Activated CD4-positive, alpha-beta T cell treated with anti-CD3 and anti-CD28 coated beads, Interleukin-2, amount 10 ng/mL, durations not matched to agents 7 days and 5 days (primary cell): ENCODE results near the gene HDAC10. TPM values are rescaled to one million over a fixed set of nuclear protein-coding genes. Genes with fewer than 3 reads are reported as not detected.

Experiments
- CTCF ChIA-PET: fragments of 350-600 bp; sonication (Branson Sonifier 250); formaldehyde crosslinking; loops from one replicate; lab custom pipeline; 2021; ENCODE audit warnings: antibody characterized with exemption; lab: Charles Lee
- POLR2A ChIA-PET: fragments of 350-600 bp; sonication (Branson Sonifier 250); formaldehyde crosslinking; loops from one replicate; lab custom pipeline; 2021; ENCODE audit warnings: antibody characterized with exemption; lab: Charles Lee
- DNase-seq: peaks from one replicate; pipeline ENCODE4 v3.0.0-alpha.2; 2020
- H3K27ac Mint-ChIP-seq: one replicate; pipeline ENCODE4 v1.8.0; 2021; ENCODE audit warnings: mild to moderate bottlenecking, moderate library complexity, mixed read lengths
- H3K27me3 Mint-ChIP-seq: one replicate; pipeline ENCODE4 v1.8.0; 2021; ENCODE audit warnings: mixed read lengths
- H3K36me3 Mint-ChIP-seq: one replicate; pipeline ENCODE4 v1.8.0; 2021; ENCODE audit warnings: low read depth, mixed read lengths
- H3K4me1 Mint-ChIP-seq: one replicate; pipeline ENCODE4 v1.8.0; 2021; ENCODE audit warnings: mixed read lengths
- H3K4me3 Mint-ChIP-seq: one replicate; pipeline ENCODE4 v1.8.0; 2021; ENCODE audit warnings: mild to moderate bottlenecking, moderate library complexity, mixed read lengths
- H3K9me3 Mint-ChIP-seq: one replicate; pipeline ENCODE4 v1.8.0; 2021; ENCODE audit warnings: mixed read lengths
- total RNA-seq, 2 experiments: library from RNA; stranded (reverse); gene quantifications; one replicate each; pipeline ENCODE4 v1.2.3, GENCODE V29; 2021

HDAC10 gene, protein sequence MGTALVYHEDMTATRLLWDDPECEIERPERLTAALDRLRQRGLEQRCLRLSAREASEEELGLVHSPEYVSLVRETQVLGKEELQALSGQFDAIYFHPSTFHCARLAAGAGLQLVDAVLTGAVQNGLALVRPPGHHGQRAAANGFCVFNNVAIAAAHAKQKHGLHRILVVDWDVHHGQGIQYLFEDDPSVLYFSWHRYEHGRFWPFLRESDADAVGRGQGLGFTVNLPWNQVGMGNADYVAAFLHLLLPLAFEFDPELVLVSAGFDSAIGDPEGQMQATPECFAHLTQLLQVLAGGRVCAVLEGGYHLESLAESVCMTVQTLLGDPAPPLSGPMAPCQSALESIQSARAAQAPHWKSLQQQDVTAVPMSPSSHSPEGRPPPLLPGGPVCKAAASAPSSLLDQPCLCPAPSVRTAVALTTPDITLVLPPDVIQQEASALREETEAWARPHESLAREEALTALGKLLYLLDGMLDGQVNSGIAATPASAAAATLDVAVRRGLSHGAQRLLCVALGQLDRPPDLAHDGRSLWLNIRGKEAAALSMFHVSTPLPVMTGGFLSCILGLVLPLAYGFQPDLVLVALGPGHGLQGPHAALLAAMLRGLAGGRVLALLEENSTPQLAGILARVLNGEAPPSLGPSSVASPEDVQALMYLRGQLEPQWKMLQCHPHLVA
- total RNA-seq = 10 to 100 TPM; 68.3 to 93.6 TPM

DNA sequence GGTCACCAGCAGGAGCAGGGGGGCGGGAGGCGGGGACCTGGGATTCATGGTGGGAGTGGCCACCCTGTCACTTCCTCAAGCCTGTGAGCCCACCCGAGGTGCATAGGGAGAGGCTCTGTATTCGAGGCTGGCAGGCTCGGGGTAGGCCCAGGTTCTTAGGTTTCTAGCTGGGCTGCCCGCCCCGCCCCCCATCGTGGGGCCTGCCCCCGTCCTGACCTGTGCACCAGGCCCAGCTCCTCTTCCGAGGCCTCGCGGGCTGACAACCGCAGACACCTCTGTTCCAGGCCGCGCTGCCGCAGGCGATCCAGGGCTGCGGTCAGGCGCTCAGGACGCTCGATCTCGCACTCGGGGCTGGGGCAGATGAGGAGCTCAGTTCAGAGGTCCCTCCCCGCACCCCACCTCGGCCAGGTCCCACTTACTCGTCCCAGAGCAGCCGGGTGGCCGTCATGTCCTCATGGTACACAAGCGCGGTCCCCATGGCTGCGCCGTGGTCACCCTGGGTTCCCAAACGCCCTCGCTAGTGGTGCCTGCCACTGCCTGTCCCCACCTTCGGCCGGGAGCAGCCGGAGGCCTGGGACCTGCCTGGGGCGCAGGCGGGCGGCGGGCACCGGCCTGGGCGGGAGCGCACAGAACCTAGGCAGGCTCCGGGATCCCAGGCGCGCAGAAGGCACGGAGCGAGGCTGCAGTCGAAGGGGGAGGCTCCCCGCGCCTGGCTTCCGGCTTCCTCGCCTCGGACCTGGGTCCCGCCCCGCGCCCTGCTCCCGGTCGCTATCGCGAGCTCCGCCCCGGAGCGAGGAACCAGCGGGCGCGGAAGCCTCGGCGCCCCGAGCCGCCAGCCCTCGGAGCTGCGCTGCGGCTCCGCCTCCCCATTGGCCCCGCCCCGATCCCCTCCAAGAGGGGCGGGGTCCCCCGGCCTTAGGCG is at the start of gene HDAC10:
Gene HDAC10 (minus strand): TSS at position 711 of the 922 bp plus-strand sequence. CDS start 233 bp downstream, at position 478.
- Mint-ChIP-seq H3K9me3 (no peaks in the 10 kb centered on the region), H3K36me3 (peaks cover 7% of the 10 kb centered on the region), H3K27me3 (no peaks in the 10 kb centered on the region), H3K4me3 (peak within 1 kb of the TSS; percentile 83), H3K4me1 (peaks cover 24% of the 10 kb centered on the region), H3K27ac (peak within 1 kb of the TSS; percentile 76)
- peak; percentile 89 for DNase-seq
- CTCF ChIA-PET = interaction anchor here (0.6 to 2.2 kb wide), 12 partner anchors 8 to 370 kb away, joined by 3 to 13 read pairs (median 4); partner anchors contain the start of gene SCO2
- POLR2A ChIA-PET = no interaction called here

GRCh38 chr22:50300620-50301257 is 49.7 kb upstream of the HDAC10 start:
- DNase-seq = no peak
- no peak overlapping the region for H3K4me3 Mint-ChIP-seq
- H3K4me1 Mint-ChIP-seq = peaks cover 5% of the 10 kb centered on the region
- POLR2A ChIA-PET = no interaction called here
- H3K9me3 Mint-ChIP-seq = no peaks in the 10 kb centered on the region
- CTCF ChIA-PET = no interaction called here
- no peak overlapping the region for H3K27ac Mint-ChIP-seq
- no peaks in the 10 kb centered on the region for H3K36me3 Mint-ChIP-seq
- H3K27me3 Mint-ChIP-seq = peaks cover 10% of the 10 kb centered on the region

GRCh38 chr22:50299785-50300619 is 48.9 kb upstream of the HDAC10 start:
- CTCF ChIA-PET = no interaction called here
- no peak for DNase-seq

DNA sequence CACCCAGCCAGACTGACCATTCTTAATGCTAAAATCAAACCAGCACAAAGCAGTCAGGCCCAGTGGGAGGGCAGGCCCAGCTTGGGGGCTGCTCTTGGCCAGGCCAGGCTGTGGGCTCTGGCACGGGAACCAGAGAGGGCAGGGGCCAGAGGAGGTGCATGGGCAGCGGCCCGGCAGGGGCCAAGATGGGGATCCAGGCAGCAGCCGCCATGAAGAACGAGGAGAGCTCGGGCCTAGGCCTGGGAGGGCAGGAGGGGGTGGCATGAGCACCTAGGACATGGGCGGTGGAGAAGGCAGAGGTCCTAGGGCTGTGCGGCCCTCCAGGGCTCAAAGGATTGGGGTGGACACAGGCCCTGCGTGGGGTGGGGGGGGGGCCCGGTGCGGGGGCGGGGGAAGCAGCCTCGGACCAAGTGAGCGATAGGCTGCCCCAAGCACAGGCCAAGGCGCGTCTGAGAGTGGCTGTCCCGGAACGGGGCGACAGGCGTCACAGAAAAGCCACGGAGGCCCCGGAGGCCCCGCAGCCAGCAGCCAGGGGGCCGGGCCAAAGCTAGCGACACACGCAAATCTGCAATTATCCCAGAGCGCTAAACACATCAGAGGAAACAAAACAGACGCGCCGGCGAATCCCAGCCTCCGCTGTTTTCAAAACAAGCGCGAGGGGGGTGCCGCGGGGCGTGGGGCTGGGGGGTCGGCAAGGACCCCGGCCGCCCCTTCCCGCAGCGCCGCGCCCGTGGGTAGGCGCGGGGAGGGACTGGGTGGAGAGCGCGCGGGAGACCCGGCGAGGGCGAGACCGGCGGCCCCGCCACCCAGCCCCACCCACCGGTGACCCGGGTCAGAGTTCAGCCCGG is 48.1 kb upstream of the HDAC10 start:
- Mint-ChIP-seq H3K9me3 (no peaks in the 10 kb centered on the region), H3K4me3 (no peak overlapping the region), H3K27ac (no peak overlapping the region), H3K4me1 (peaks cover 2% of the 10 kb centered on the region), H3K27me3 (peaks cover 13% of the 10 kb centered on the region), H3K36me3 (no peaks in the 10 kb centered on the region)
- POLR2A ChIA-PET = no interaction called here
- DNase-seq = no peak
- CTCF ChIA-PET = interaction anchor here (1.0 kb wide), 1 partner anchor 23 kb away, joined by 3 read pairs; no protein-coding TSS in a partner anchor

More at GRCh38 chr22:50299785-50300619, 48.9 kb upstream of the HDAC10 start:
- Mint-ChIP-seq H3K36me3 (no peaks in the 10 kb centered on the region), H3K4me1 (peaks cover 5% of the 10 kb centered on the region), H3K4me3 (no peak overlapping the region), H3K27ac (no peak overlapping the region), H3K9me3 (no peaks in the 10 kb centered on the region), H3K27me3 (peaks cover 10% of the 10 kb centered on the region)
- POLR2A ChIA-PET = no interaction called here

DNA sequence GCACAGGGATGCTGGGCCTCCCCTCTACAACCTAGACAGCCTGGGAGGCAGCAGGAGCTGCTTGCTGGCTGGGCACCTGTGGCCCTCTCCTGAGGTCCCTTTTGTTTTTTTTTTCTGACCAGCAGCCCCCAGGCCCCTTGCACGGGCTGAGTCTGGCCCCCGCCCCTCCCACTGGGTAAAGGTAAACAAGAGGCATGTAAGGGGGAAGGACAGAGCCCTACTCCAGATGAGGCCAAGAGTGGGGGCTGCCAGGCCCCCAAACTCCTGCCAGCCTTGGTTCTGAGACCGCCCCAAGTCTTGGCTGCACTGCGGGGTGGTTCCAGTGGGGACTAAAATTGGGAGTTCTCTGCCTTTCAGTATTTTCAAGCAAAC is 47.2 kb upstream of the HDAC10 start:
- no peaks in the 10 kb centered on the region for H3K9me3 Mint-ChIP-seq
- no peaks in the 10 kb centered on the region for H3K4me1 Mint-ChIP-seq
- H3K27ac Mint-ChIP-seq = no peak overlapping the region
- no peaks in the 10 kb centered on the region for H3K36me3 Mint-ChIP-seq
- H3K4me3 Mint-ChIP-seq = no peak overlapping the region
- H3K27me3 Mint-ChIP-seq = peaks cover 11% of the 10 kb centered on the region
- ChIA-PET POLR2A (no interaction called here), CTCF (interaction anchor here (0.6 to 1.0 kb wide), 2 partner anchors 15 to 22 kb away, joined by 3 to 4 read pairs; no protein-coding TSS in a partner anchor)
- DNase-seq = no peak

DNA sequence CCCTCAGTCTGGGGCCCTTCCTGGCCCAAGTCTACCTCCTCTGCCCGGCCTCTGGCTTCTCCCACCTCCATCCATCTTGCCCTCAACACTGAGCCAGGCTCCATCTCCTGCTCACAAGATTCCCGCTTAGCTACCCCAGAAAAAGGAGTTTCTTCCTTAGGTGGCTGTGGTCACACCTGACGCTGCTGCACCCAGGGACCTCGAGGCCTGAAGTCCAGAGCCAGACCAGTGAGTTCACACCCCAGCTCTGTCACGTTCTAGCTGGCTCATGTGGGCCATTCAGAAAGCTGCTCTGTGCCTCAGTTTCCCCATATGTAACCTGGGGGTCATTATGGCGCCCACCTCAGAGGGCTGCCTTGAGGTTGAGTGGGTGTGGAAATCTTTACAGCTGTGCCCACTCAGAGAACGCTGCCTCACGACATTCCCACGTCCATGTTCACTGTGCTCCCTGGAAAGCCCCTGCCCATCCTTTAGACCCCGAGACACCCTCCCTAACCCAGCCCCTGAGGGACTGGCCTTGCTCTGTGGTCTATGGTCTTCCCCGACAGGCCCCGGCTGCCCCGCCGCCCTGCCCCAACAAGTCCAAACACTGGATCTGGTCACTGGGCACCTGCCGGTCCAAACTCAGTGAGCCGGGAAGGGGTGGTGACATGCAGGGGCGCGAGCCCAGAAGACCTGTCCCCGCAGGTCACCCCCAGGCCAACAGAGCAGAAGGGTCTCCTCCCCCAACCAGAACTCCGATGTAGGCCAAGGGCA is 46.6 kb upstream of the HDAC10 start:
- H3K4me1 Mint-ChIP-seq = peaks cover 4% of the 10 kb centered on the region
- H3K27ac Mint-ChIP-seq = no peak overlapping the region
- H3K27me3 Mint-ChIP-seq = peaks cover 15% of the 10 kb centered on the region
- H3K36me3 Mint-ChIP-seq = no peaks in the 10 kb centered on the region
- POLR2A ChIA-PET = no interaction called here
- no peak for DNase-seq
- CTCF ChIA-PET = interaction anchor here (0.6 to 2.7 kb wide), 3 partner anchors 16 to 52 kb away, joined by 3 to 15 read pairs (median 4); no protein-coding TSS in a partner anchor
- no peak overlapping the region for H3K4me3 Mint-ChIP-seq
- no peaks in the 10 kb centered on the region for H3K9me3 Mint-ChIP-seq

GRCh38 chr22:50296658-50297490 is 45.8 kb upstream of the HDAC10 start:
- no peak overlapping the region for H3K4me3 Mint-ChIP-seq
- no peaks in the 10 kb centered on the region for H3K36me3 Mint-ChIP-seq
- peaks cover 12% of the 10 kb centered on the region for H3K4me1 Mint-ChIP-seq
- ChIA-PET POLR2A (no interaction called here), CTCF (interaction anchor here (0.6 to 2.7 kb wide), 4 partner anchors 8 to 53 kb away, joined by 3 to 15 read pairs (median 4); no protein-coding TSS in a partner anchor)
- H3K27ac Mint-ChIP-seq = no peak overlapping the region
- H3K27me3 Mint-ChIP-seq = peaks cover 22% of the 10 kb centered on the region
- H3K9me3 Mint-ChIP-seq = no peaks in the 10 kb centered on the region
- DNase-seq = no peak

GRCh38 chr22:50294319-50294656 is 43.2 kb upstream of the HDAC10 start:
- CTCF ChIA-PET = interaction anchor here (0.6 to 5.4 kb wide), 3 partner anchors 10 to 199 kb away, joined by 3 to 38 read pairs (median 4); no protein-coding TSS in a partner anchor
- POLR2A ChIA-PET = no interaction called here
- H3K4me3 Mint-ChIP-seq = no peak overlapping the region
- no peak for DNase-seq
- H3K36me3 Mint-ChIP-seq = no peaks in the 10 kb centered on the region
- H3K4me1 Mint-ChIP-seq = peaks cover 12% of the 10 kb centered on the region
- H3K27me3 Mint-ChIP-seq = peaks cover 24% of the 10 kb centered on the region
- H3K9me3 Mint-ChIP-seq = no peaks in the 10 kb centered on the region
- H3K27ac Mint-ChIP-seq = no peak overlapping the region

DNA sequence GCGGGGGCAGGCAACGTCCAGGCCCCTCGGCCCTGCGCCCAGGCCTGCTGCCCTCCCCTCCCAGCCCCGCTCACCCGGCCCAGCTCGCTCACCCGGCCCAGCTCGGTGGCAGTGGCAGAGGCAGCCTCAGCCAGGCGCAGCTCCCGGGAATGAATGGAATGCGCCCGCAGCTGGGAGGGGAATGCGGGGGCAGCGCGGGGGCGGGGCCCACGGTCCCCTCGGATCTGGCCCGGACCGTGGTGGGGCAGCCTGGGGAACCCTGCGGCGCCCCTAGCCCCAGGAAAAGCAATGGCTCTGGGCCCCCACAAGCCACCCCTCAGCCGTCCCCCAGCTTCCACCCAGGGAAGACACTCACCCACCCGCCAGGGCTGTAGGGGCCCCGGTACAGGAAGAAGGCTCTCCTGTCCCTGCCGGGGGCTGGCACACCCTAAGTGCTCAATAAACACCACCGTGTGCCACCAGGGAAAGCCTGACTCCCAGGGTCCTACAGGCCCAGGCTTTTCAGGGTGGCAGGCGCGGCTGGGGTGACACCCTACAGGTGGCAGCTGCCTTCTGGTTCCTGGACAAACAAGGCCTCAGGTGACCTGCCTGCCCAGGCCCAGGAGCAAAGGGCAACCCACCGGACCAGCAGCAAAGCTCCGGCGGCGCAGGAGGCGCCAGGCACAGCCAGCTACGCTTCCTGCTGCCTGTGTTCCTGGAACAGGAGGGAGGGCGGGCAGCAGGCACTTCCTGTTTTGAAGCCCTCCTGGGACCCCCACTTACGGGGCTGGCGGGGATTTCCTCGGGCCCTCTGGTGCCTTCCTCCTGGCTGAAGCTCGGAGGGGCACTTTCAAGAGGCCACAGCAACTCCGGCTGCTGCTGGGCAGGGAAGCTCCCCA is 42.6 kb upstream of the HDAC10 start:
- no peaks in the 10 kb centered on the region for H3K9me3 Mint-ChIP-seq
- H3K27me3 Mint-ChIP-seq = peaks cover 22% of the 10 kb centered on the region
- H3K4me3 Mint-ChIP-seq = no peak overlapping the region
- ChIA-PET CTCF (interaction anchor here (0.6 to 5.4 kb wide), 3 partner anchors 11 to 200 kb away, joined by 3 to 38 read pairs (median 4); no protein-coding TSS in a partner anchor), POLR2A (no interaction called here)
- peaks cover 12% of the 10 kb centered on the region for H3K4me1 Mint-ChIP-seq
- no peak for DNase-seq
- H3K36me3 Mint-ChIP-seq = no peaks in the 10 kb centered on the region
- H3K27ac Mint-ChIP-seq = no peak overlapping the region
